PC-9 (cell line): ENCODE results near the gene WDR93. TPM values are rescaled to one million over a fixed set of nuclear protein-coding genes. Genes with fewer than 3 reads are reported as not detected.
A peak's percentile ranks its signal among the peaks of the same experiment; 100 is the strongest.

Experiments used
- BruUV-seq: library from RNA; stranded (reverse); fragments of 400-500 nt; replicated peaks from 2 replicates; lab custom pipeline; 2021; lab: Mats Ljungman, UMichigan
- CTCF ChIA-PET: fragments of 300-600 bp; sonication (Branson Sonifier 250); formaldehyde crosslinking; loops from one replicate; lab custom pipeline; 2022; ENCODE audit warnings: antibody characterized with exemption; lab: Charles Lee
- POLR2A ChIA-PET: fragments of 300-600 bp; sonication (Branson Sonifier 250); formaldehyde crosslinking; loops from one replicate; lab custom pipeline; 2022; ENCODE audit warnings: antibody characterized with exemption; ENCODE audit not compliant: unreplicated experiment; lab: Charles Lee
- DNase-seq, 2 experiments: peaks; one replicate each; pipeline versions ENCODE4 v3.0.0 to v3.0.0-alpha.2; 2015 to 2022; ENCODE audit warnings: mixed read lengths in 1 of 2
- H2AFZ ChIP-seq: fragments of 200-600 bp; sonication (generic); 2 replicates; pipeline ENCODE4 v1.8.1; 2017; ENCODE audit warnings: antibody characterized with exemption
- H3F3A ChIP-seq: fragments of 200-600 bp; sonication (generic); 2 replicates; pipeline ENCODE4 v1.8.1; 2017; ENCODE audit warnings: antibody characterized with exemption, mild to moderate bottlenecking, low read depth; ENCODE audit not compliant: insufficient read depth
- H3K27ac ChIP-seq: fragments of 200-600 bp; sonication (generic); 2 replicates; pipeline ENCODE4 v1.6.1; 2016; ENCODE audit warnings: mixed run types
- H3K27me3 ChIP-seq: fragments of 200-600 bp; sonication (generic); 2 replicates; pipeline ENCODE4 v1.6.1; 2016; ENCODE audit warnings: low read depth, mixed run types; ENCODE audit not compliant: insufficient read depth
- H3K36me3 ChIP-seq: fragments of 200-600 bp; sonication (generic); 2 replicates; pipeline ENCODE4 v1.6.1; 2016; ENCODE audit warnings: low read depth, mixed run types
- H3K4me1 ChIP-seq: fragments of 200-600 bp; sonication (generic); replicated peaks from 2 replicates; pipeline ENCODE4 v1.6.1; 2016; ENCODE audit warnings: mixed run types; ENCODE audit not compliant: insufficient read depth
- H3K4me2 ChIP-seq: fragments of 200-600 bp; sonication (generic); 2 replicates; pipeline ENCODE4 v1.6.1; 2017; ENCODE audit warnings: mixed run types
- H3K4me3 ChIP-seq: fragments of 200-600 bp; sonication (generic); 2 replicates; pipeline ENCODE4 v1.6.1; 2016; ENCODE audit warnings: mixed run types
- H3K79me2 ChIP-seq: fragments of 200-600 bp; sonication (generic); 2 replicates; pipeline ENCODE4 v1.6.1; 2017; ENCODE audit warnings: low read depth, mixed run types
- H3K9me2 ChIP-seq: fragments of 200-600 bp; sonication (generic); 2 replicates; pipeline ENCODE4 v1.8.1; 2017; ENCODE audit warnings: mild to moderate bottlenecking; ENCODE audit not compliant: insufficient read depth
- H3K9me3 ChIP-seq: fragments of 200-600 bp; sonication (generic); 2 replicates; pipeline ENCODE4 v1.8.1; 2016; ENCODE audit warnings: low read depth; ENCODE audit not compliant: insufficient read depth
- H4K20me1 ChIP-seq: fragments of 200-600 bp; sonication (generic); 2 replicates; pipeline ENCODE4 v1.8.1; 2017; ENCODE audit not compliant: insufficient read depth
- CTCF ChIP-seq: fragments of 200-600 bp; sonication (generic); conservative IDR thresholded peaks from 2 replicates; pipeline ENCODE4 v1.6.1; 2017; ENCODE audit warnings: mixed run types, antibody characterized with exemption, mild to moderate bottlenecking, moderate library complexity
- EZH2 ChIP-seq: fragments of 200-600 bp; sonication (generic); IDR thresholded peaks from 2 replicates; pipeline ENCODE4 v1.8.0; 2017; ENCODE audit warnings: antibody characterized with exemption, low read depth
- intact Hi-C: fragments of 100-400 bp; cut with micrococcal nuclease; formaldehyde crosslinking; loops from one replicate; pipeline ENCODE4 v1.10.0; 2022; ENCODE audit not compliant: unreplicated experiment
- total RNA-seq: library from RNA; stranded (reverse); gene quantifications from 2 replicates; pipeline ENCODE4 v1.2.3, GENCODE V29; 2021

Gene WDR93
- total RNA-seq, 1 experiment from 2014 or later = 1.8 TPM

- CTCF ChIA-PET = interaction anchor here (0.6 to 0.7 kb wide), 5 partner anchors 122 to 569 kb away, joined by 3 to 16 read pairs (median 9); no protein-coding TSS in a partner anchor
- Histone ChIP-seq H3K27ac (peak overlapping the region; percentile 99), H3K36me3 (no peaks in the 10 kb centered on the region), H4K20me1 (no peaks in the 10 kb centered on the region), H2AFZ (peak overlapping the region; percentile 6; the same call in 1 of the 2 replicates), H3K27me3 (no peaks in the 10 kb centered on the region), H3K4me3 (no peak overlapping the region), H3F3A (peaks cover 52% of the 10 kb centered on the region), H3K9me3 (no peaks in the 10 kb centered on the region), H3K9me2 (no peaks in the 10 kb centered on the region), H3K79me2 (peaks cover 7% of the 10 kb centered on the region), H3K4me2 (peak overlapping the region; percentile 65), H3K4me1 (peaks cover 62% of the 10 kb centered on the region)
- BruUV-seq = no TSS peak
- DNase-seq = peak; percentile 44 to 84
- POLR2A ChIA-PET = no interaction called here
- no peak for TF ChIP-seq EZH2
- TF ChIP-seq CTCF = no peak
- intact Hi-C loops = loop anchor here (5.0 kb wide), 1 partner anchor 58 kb away; the partner anchor contains the start of gene ANPEP
Measured at GRCh38 chr15:89754361-89755154, 63.9 kb downstream of the WDR93 start.

- Histone ChIP-seq H3K4me1 (peaks cover 70% of the 10 kb centered on the region), H3F3A (peaks cover 60% of the 10 kb centered on the region), H3K9me3 (no peaks in the 10 kb centered on the region), H3K4me3 (no peak overlapping the region), H4K20me1 (no peaks in the 10 kb centered on the region), H3K27ac (peak overlapping the region; percentile 99), H3K4me2 (peak overlapping the region; percentile 65), H3K36me3 (no peaks in the 10 kb centered on the region), H3K79me2 (no peaks in the 10 kb centered on the region), H3K9me2 (no peaks in the 10 kb centered on the region), H3K27me3 (no peaks in the 10 kb centered on the region), H2AFZ (no peak overlapping the region; the same call in 1 of the 2 replicates)
- ChIA-PET CTCF (no interaction called here), POLR2A (interaction anchor here (0.5 kb wide), 1 partner anchor 11 kb away, joined by 3 read pairs; no protein-coding TSS in a partner anchor)
- TF ChIP-seq EZH2 = no peak
- no peak for TF ChIP-seq CTCF
- intact Hi-C loops = no loop called here
- BruUV-seq = no TSS peak
- DNase-seq = peak in 1 of 2 experiments; percentile 72
Measured at GRCh38 chr15:89755701-89756100, 65.1 kb downstream of the WDR93 start.

GRCh38 chr15:89756897-89757296 is 66.3 kb downstream of the WDR93 start:
- Histone ChIP-seq H3K27ac (peak overlapping the region; percentile 99), H2AFZ (no peak overlapping the region), H3K9me2 (no peaks in the 10 kb centered on the region), H3K79me2 (no peaks in the 10 kb centered on the region), H3K4me3 (no peak overlapping the region), H3K9me3 (no peaks in the 10 kb centered on the region), H3K36me3 (no peaks in the 10 kb centered on the region), H3K4me2 (0 out of 2 replicates have a peak overlapping the region, but pooled peaks have one; percentile 15), H4K20me1 (no peaks in the 10 kb centered on the region), H3F3A (peaks cover 67% of the 10 kb centered on the region), H3K4me1 (peaks cover 76% of the 10 kb centered on the region), H3K27me3 (no peaks in the 10 kb centered on the region)
- peak in 1 of 2 experiments; percentile 91 for DNase-seq
- BruUV-seq = no TSS peak
- CTCF ChIA-PET = no interaction called here
- POLR2A ChIA-PET = no interaction called here
- no peak for TF ChIP-seq EZH2
- no peak for TF ChIP-seq CTCF
- intact Hi-C loops = no loop called here
